Stimulated activated CD4-positive, alpha-beta T cell treated with anti-CD3 and anti-CD28 coated beads, Interleukin-1b, Interleukin-23, amount 100 ng/mL, for 24 hours (primary cell): ENCODE data around the gene CDC42EP1.
"Not testable (repeated sequence)": the region's sequence is repeated elsewhere in the genome, so short reads cannot be mapped to it uniquely, and the experiment has no call there.

Experiments
- DNase-seq, 4 experiments: peaks; one replicate each; pipeline ENCODE4 v3.0.0-alpha.2; 2020; ENCODE audit warnings: low read depth in 4 of 4, low spot score in 1 of 4

Gene CDC42EP1

DNA sequence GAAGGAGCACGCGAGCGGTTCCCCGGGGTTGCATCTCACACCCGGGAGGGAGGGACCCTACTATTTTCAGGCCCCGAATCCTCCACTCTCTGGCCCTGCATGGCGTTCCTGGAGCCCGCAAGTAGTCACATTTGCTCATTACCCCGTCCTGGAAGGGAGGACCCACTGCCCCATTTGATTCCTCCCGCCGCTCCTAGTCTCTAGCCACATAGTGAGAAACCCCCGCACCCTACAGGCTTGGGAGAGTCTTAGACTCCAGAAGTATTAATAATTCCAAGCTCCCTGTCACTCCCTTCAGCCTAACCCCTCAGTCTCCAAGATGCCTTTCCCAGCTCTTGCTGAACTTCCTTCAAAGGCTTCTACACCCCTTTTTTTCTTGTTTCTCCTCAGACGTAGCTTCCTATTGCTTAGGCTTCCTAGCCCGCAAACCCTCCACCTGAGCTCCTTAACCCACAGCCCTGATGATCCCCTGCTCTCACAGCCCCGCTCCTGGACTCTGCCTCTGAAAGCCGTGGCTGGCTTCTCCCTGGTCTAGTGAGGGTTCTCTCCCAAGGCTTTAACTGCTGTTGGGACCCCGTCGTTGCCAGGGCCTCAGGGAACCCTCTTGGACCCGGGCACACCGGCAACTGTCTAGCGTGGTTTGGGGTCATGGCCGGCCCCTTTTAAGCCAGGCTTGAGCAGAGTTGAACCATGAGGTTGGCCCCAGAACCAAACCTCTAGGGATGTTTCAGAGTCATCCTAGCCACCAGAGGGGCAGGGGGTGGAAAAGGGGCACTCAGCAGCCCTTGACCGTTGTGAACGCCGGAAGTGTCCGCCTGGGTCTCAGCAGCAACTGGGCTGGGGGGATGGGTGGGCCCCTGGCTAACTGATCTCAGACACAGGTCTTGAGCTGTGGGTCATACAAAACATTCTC lies 49.2 kb downstream of the CDC42EP1 start:
- no peak for DNase-seq

DNA sequence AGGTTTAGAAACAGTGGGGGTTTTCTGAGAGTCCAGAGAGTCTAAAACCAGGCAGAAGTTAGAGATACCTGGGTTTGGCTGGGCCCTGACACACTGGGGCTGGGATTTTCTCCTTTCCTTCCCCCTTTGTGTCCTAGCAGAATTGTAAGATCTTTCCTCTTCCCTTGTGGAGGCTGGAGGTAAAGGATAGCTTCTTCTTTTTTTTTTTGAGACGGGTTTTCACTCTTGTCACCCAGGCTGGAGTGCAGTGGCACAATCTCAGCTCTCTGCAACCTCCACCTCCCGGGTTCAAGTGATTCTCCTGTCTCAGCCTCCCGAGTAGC lies 49.8 kb downstream of the CDC42EP1 start:
- DNase-seq: not testable (repeated sequence)

DNA sequence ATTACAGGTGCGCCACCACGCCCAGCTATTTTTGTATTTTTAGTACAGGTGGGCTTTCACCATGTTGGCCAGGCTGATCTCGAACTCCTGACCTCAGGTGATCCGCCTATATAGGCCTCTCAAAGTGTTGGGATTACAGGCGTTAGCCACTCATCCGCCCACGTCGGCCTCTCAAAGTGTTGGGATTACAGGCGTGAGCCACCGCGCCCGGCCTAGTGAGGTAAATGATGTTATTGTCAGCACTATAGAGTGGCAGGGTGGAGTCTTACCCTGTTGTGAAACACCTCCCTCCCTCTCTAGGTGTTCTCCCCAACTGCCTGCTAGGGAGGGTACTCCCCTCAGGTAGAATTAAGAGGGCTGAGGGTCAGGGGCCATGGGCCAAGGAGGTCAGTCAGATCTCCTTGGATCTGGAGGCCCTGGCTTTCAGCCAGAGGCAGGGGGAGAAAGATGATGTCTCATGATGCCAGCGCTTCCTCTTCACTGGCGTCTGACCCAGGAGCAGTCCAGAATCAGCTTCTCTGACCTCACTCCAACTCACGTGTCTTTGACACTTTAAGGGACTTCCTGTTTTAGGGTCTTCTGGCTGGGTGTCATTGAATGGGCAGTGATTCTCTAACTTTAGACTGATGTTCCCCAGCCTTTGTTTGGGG lies 50.3 kb downstream of the CDC42EP1 start:
- no peak for DNase-seq

DNA sequence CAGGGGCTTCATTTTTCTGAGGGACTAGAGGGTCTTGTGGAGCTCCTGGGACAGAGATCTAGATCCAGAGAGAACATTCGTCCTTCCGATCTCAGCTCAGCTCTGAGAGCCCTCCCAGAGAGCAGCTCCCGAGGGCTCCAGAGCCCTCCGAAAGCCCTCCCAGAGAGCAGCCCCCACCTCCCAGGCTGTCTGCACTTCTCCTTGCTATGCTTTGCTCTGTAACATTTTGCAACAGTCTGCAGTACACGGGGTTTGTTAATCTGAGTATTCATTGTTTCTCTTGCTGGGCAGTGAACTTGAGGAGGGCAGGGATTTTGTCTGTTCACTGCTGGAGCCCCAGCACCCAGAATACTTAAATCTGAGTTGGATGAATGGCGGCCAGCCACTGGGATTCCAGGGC lies 50.9 kb downstream of the CDC42EP1 start:
- DNase-seq: no peak

DNA sequence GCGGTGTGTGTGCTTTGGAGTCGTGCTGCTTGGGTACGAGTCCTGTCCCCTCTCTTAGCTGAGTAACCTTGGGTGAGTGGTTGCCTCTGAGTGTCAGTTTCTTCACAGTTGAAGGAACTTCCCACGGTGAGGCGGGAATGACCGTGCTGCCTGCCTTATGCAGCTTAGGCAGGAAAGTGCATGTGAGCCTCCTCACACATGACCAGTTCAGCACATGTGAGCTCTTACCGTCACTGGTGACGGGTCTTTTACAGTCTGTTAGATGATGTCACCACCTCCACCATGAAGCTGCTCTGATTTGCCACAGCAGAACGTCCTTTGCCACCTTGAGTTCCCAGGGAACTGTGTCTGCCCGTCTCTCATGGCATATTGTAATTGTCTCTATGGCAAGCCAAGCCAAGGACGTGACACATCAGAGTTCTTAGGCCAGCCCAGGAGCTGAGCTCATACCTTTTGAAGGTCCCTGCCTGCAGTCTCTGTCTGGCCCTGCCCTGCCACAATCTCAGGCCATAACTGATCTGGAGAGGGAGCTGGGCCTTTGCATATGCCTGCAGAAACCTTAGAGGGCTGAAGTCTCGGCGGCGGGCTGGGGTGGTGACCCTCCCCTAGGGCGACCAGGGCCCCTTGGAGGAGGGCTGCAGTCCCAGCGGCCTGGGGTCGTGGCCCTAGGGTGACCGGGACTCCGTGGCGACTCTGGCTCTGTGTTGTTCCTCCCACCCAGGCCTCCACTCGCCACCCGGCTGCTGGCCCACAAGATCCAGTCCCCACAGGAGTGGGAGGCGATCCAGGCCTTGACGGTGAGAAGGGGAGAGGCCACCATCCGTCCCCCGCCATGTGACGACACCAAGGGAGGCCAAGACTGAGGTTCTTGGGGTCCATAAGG lies 56.2 kb downstream of the CDC42EP1 start:
- no peak for DNase-seq

DNA sequence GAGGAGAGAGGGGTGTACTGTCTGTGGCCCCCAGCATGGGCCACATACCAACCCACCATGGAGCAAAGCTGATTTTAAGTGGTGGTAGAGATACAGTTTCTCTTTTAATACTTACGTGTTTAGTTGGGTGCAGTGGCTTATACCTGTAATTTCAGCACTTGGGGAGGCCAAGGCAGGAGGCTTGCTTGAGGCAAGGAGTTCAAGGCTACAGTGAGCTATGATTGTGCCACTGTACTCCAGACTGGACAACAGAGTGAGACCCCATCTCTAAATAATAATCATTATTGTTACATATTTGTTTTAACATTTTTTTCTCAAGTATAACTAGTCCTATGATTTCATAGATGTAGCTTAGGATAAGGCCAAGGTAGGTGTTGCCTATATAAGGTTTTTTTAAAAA lies 57.2 kb downstream of the CDC42EP1 start:
- DNase-seq: no peak

DNA sequence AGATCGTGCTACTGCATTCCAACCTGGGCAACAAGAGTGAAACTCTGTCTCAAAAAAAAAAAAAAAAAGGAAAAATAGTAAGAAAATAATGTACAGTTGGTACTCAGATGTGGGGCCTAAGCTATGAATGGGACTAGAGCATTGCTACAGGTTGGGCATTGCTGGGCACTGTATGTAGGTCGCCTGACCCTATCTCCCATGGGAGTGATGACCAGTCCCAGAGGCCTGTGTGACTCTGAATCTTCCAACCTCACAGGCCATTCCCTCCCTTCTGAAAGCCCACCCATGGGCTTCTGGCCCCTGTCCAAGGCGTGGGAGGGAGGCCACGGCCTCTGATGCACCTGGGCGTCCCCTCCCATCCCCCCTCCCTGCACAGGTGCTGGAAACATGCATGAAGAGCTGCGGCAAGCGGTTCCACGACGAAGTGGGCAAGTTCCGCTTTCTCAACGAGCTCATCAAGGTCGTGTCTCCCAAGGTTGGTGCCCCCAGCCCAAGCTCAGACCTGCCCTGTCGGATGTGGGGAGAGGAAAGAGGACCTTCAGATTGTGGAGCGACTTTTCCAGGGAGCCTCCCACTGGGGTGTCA lies 57.9 kb downstream of the CDC42EP1 start:
- no peak for DNase-seq

DNA sequence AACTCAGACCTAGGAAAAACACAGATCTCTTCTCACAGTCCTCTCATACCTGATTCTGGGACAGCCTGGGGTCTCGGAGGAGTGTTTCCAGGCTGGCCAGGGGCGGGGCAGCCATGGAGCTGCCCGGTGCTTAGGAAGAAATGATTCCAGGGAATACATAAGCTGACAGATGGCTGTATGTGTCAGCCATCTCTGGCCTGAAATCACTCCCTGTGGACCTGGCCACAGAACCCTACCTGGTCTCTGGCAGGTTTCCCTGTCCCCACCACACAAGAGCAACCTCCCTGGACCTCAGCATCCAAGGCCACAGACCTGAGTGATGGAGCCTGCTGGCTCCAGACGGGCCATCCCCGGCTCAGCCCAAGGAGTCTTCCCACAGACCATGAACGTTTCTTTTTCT lies 58.4 kb downstream of the CDC42EP1 start:
- no peak for DNase-seq
